MM.1S (cell line): ENCODE measurements around the gene FKBP3.

Source experiments
- DNase-seq: peaks from one replicate; pipeline ENCODE4 v3.0.0-alpha.2; 2015
- H2AFZ ChIP-seq: fragments of 300-600 bp; sonication (generic); 2 replicates; pipeline ENCODE4 v1.6.0; 2016; ENCODE audit warnings: antibody characterized with exemption, low read length
- H3F3A ChIP-seq: fragments of 300-600 bp; sonication (generic); 2 replicates; pipeline ENCODE4 v1.6.1; 2016; ENCODE audit warnings: mild to moderate bottlenecking, antibody characterized with exemption, low read length, moderate library complexity, mixed read lengths; ENCODE audit not compliant: insufficient read depth
- H3K27ac ChIP-seq: fragments of 300-600 bp; sonication (generic); 2 replicates; pipeline ENCODE4 v1.5.1; 2016; ENCODE audit warnings: mild to moderate bottlenecking, low read length
- H3K27me3 ChIP-seq: fragments of 300-600 bp; sonication (generic); replicated peaks from 2 replicates; pipeline ENCODE4 v1.6.0; 2016; ENCODE audit warnings: low read length; ENCODE audit not compliant: insufficient read depth
- H3K36me3 ChIP-seq: fragments of 300-600 bp; sonication (generic); replicated peaks from 2 replicates; pipeline ENCODE4 v1.6.1; 2016; ENCODE audit warnings: mild to moderate bottlenecking, low read length, mixed read lengths; ENCODE audit not compliant: insufficient read depth
- H3K4me1 ChIP-seq: fragments of 300-600 bp; sonication (generic); 2 replicates; pipeline ENCODE4 v1.6.1; 2016; ENCODE audit warnings: low read length, mixed read lengths
- H3K4me2 ChIP-seq: fragments of 300-600 bp; sonication (generic); 2 replicates; pipeline ENCODE4 v1.6.0; 2016; ENCODE audit warnings: low read depth, low read length
- H3K4me3 ChIP-seq: fragments of 300-600 bp; sonication (generic); 2 replicates; pipeline ENCODE4 v1.5.1; 2016; ENCODE audit warnings: low read length, mixed read lengths
- H3K79me2 ChIP-seq: fragments of 300-600 bp; sonication (generic); 2 replicates; pipeline ENCODE4 v1.6.1; 2016; ENCODE audit warnings: mixed run types, low read length, mixed read lengths
- H3K9ac ChIP-seq: fragments of 300-600 bp; sonication (generic); 2 replicates; pipeline ENCODE4 v1.6.1; 2016; ENCODE audit warnings: low read length, mixed read lengths
- H3K9me2 ChIP-seq: fragments of 300-600 bp; sonication (generic); replicated peaks from 2 replicates; pipeline ENCODE4 v1.6.1; 2016; ENCODE audit warnings: mild to moderate bottlenecking, low read length, mixed read lengths; ENCODE audit not compliant: insufficient read depth
- H3K9me3 ChIP-seq: fragments of 300-600 bp; sonication (generic); replicated peaks from 2 replicates; pipeline ENCODE4 v1.6.1; 2016; ENCODE audit warnings: mild to moderate bottlenecking, low read length, mixed read lengths; ENCODE audit not compliant: insufficient read depth
- H4K20me1 ChIP-seq: fragments of 300-600 bp; sonication (generic); 2 replicates; pipeline ENCODE4 v1.6.1; 2016; ENCODE audit warnings: mild to moderate bottlenecking, low read length, moderate library complexity, mixed read lengths; ENCODE audit not compliant: insufficient read depth
- CTCF ChIP-seq: fragments of 300-600 bp; sonication (generic); IDR thresholded peaks from 2 replicates; pipeline ENCODE4 v1.5.1; 2016; ENCODE audit warnings: antibody characterized with exemption, low read length, mixed read lengths
- EZH2 ChIP-seq: fragments of 300-600 bp; sonication (generic); optimal IDR thresholded peaks from 2 replicates; pipeline ENCODE3; 2017; ENCODE audit warnings: low read depth, mild to moderate bottlenecking, antibody characterized with exemption, low read length, mixed read lengths
- EZH2phosphoT487 ChIP-seq: fragments of 300-600 bp; sonication (generic); IDR thresholded peaks from 2 replicates; pipeline ENCODE4 v1.6.1; 2018; ENCODE audit warnings: antibody characterized with exemption, low read length

Gene FKBP3

GRCh38 chr14:45114327-45114726 is 20.0 kb downstream of the FKBP3 start:
- H3K79me2 ChIP-seq: no peaks in the 10 kb centered on the region
- no peaks in the 10 kb centered on the region for H3K4me1 ChIP-seq
- H4K20me1 ChIP-seq: no peaks in the 10 kb centered on the region
- no peaks in the 10 kb centered on the region for H3K27me3 ChIP-seq
- no peak for DNase-seq
- no peak for TF ChIP-seq CTCF
- no peaks in the 10 kb centered on the region; the same call in 1 of the 2 replicates for H3K36me3 ChIP-seq
- no peak overlapping the region for H3K4me3 ChIP-seq
- H3K9me3 ChIP-seq: no peaks in the 10 kb centered on the region
- H3K9ac ChIP-seq: no peak overlapping the region
- H2AFZ ChIP-seq: no peak overlapping the region
- no peak overlapping the region for H3K27ac ChIP-seq
- no peak overlapping the region for H3K4me2 ChIP-seq
- no peaks in the 10 kb centered on the region for H3K9me2 ChIP-seq
- H3F3A ChIP-seq: no peaks in the 10 kb centered on the region

DNA sequence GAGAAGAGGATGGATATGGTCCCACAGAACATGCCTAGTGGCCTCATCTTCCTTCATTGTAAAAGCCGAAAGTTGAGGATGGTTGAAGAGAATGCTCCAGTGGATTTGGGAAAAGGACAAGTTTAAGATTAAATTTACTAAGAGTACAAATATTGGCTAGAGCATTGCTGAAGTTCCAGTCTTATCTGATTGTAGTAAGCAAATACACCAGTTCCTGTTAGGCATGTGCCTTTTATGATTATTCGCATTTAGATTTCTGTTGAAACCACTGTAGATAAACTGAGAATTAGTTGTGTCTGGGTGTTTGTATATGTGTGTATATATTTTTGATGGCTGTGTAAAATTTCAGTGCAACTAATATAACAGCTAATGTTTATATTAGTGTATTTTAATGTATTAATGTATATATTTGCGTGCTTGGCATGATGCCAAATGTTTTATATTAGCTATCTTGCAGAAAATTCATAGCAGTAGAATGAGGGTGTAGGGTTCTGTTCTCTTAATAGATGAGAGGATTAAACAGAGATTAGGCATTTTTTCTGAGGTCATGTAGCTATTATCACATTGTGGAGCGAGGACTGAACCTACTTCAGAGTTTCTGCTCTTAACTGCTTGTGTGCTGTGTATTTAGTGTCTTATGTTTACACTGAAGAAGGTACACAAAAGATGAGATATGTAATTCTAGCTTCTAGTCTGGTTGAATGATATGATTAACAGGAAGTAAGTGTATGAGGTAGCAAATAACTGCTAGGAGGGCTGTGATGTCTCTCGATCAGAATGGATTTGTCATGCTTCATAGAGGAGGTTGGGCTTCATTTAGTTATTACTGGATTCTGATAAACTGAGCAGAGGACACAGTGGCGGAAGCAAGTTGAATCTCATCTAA is 21.1 kb downstream of the FKBP3 start:
- H3K4me3 ChIP-seq: no peak overlapping the region
- no peak for TF ChIP-seq CTCF
- TF ChIP-seq EZH2phosphoT487: no peak
- TF ChIP-seq EZH2: no peak
- no peak overlapping the region for H3K27ac ChIP-seq
- no peaks in the 10 kb centered on the region for H3K79me2 ChIP-seq
- no peak overlapping the region for H3K4me2 ChIP-seq
- no peaks in the 10 kb centered on the region; the same call in 1 of the 2 replicates for H3K36me3 ChIP-seq
- no peak overlapping the region for H2AFZ ChIP-seq
- H3K9me3 ChIP-seq: no peaks in the 10 kb centered on the region
- no peak overlapping the region for H3K9ac ChIP-seq
- H3K4me1 ChIP-seq: no peaks in the 10 kb centered on the region
- no peaks in the 10 kb centered on the region for H3F3A ChIP-seq
- DNase-seq: no peak
- H3K9me2 ChIP-seq: no peaks in the 10 kb centered on the region
- H4K20me1 ChIP-seq: no peaks in the 10 kb centered on the region
- H3K27me3 ChIP-seq: no peaks in the 10 kb centered on the region

DNA sequence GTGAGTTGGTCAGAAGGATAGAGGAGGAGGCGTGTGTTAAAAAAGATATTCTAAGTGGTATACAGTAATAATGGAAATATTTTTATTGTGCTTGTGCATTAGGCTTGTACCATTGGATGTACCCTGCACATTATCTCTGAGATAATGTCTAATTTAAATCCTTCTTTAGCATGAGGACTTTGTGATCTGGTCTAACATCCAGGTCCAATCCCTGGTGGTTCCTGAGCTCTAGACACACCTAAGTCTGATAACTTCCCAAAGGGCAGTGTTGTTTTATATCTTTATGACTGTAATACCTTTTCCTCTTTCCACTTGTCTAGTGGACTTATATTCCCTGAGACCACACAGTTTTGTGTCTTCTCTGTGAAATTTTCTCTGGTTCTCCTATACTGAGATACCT is 29.7 kb downstream of the FKBP3 start:
- Histone ChIP-seq H3K9me2 (no peaks in the 10 kb centered on the region), H3K27ac (no peak overlapping the region), H3K9ac (no peak overlapping the region), H3K4me1 (no peaks in the 10 kb centered on the region), H3K36me3 (no peaks in the 10 kb centered on the region), H3K4me3 (no peak overlapping the region), H4K20me1 (no peaks in the 10 kb centered on the region), H2AFZ (no peak overlapping the region), H3K79me2 (no peaks in the 10 kb centered on the region), H3K27me3 (no peaks in the 10 kb centered on the region), H3F3A (no peaks in the 10 kb centered on the region), H3K4me2 (no peak overlapping the region), H3K9me3 (no peaks in the 10 kb centered on the region)
- no peak for DNase-seq
- TF ChIP-seq CTCF (no peak), EZH2 (no peak), EZH2phosphoT487 (no peak)
